Thymus (tissue), 11 donors: ENCODE measurements around the gene PPM1E. TPM values are rescaled to one million over a fixed set of nuclear protein-coding genes. Genes with fewer than 3 reads are reported as not detected.
"Not testable (repeated sequence)": the region's sequence is repeated elsewhere in the genome, so short reads cannot be mapped to it uniquely, and the experiment has no call there.

Experiments
- DNase-seq, 9 donors: peaks; one replicate each; pipeline ENCODE4 v3.0.0-alpha.2; 2013; ENCODE audit warnings: low spot score in 9 of 9, low read depth in 6 of 9, missing footprints in 1 of 9
- H3K27ac ChIP-seq, 2 donors: one replicate each; pipeline ENCODE4 v1.5.1; 2013; ENCODE audit warnings: control low read depth in 1 of 2, low read depth in 1 of 2, low read length in 1 of 2, mild to moderate bottlenecking in 1 of 2, moderate library complexity in 1 of 2
- H3K27me3 ChIP-seq, 2 donors: one replicate each; pipeline ENCODE4 v1.5.1; 2013; ENCODE audit warnings: low read length in 1 of 2; ENCODE audit not compliant: control insufficient read depth in 2 of 2, insufficient read depth in 1 of 2
- H3K36me3 ChIP-seq, 2 donors: one replicate each; pipeline ENCODE4 v1.5.1; 2013; ENCODE audit warnings: low read length in 1 of 2, mild to moderate bottlenecking in 1 of 2, moderate library complexity in 1 of 2; ENCODE audit not compliant: control insufficient read depth in 2 of 2, insufficient read depth in 2 of 2
- H3K4me1 ChIP-seq, 2 donors: one replicate each; pipeline ENCODE4 v1.5.1; 2013; ENCODE audit warnings: low read length in 2 of 2; ENCODE audit not compliant: control insufficient read depth in 2 of 2, insufficient read depth in 2 of 2
- H3K4me3 ChIP-seq, 2 donors: one replicate each; pipeline ENCODE4 v1.5.1; 2013; ENCODE audit warnings: low read length in 2 of 2, control low read depth in 1 of 2, mild to moderate bottlenecking in 1 of 2
- H3K9me3 ChIP-seq, 2 donors: one replicate each; pipeline ENCODE4 v1.5.1; 2013; ENCODE audit warnings: low read length in 1 of 2, mild to moderate bottlenecking in 1 of 2; ENCODE audit not compliant: control insufficient read depth in 2 of 2, insufficient read depth in 1 of 2
- WGBS: extraction: QIAGEN DNeasy Blood & Tissue Kit; methylation state at CpG from one replicate; pipeline ENCODE4 v1.1.7; 2013; 5-methylcytosine and 5-hydroxymethylcytosine counted together
- polyA plus RNA-seq: library from polyadenylated mRNA; stranded (reverse); fragments of 200-250 nt; gene quantifications from one replicate; pipeline ENCODE4 v1.2.3, GENCODE V29; 2013
- total RNA-seq: library from RNA; stranded (reverse); fragments of 120-200 nt; gene quantifications from one replicate; pipeline ENCODE4 v1.2.4, GENCODE V29; 2013
- donor health status: healthy.

PPM1E gene
- total and polyA plus RNA-seq, 2 donors: 0.14 to 0.30 TPM

GRCh38 chr17:58846413-58846812, 90.8 kb downstream of the PPM1E start:
- H3K4me1 ChIP-seq, DNase-seq, H3K27me3 ChIP-seq, H3K27ac ChIP-seq, H3K4me3 ChIP-seq, H3K36me3 ChIP-seq, H3K9me3 ChIP-seq: not testable (repeated sequence)
- 85% methylated on average over 3 of the region's 3 CpGs for WGBS

DNA sequence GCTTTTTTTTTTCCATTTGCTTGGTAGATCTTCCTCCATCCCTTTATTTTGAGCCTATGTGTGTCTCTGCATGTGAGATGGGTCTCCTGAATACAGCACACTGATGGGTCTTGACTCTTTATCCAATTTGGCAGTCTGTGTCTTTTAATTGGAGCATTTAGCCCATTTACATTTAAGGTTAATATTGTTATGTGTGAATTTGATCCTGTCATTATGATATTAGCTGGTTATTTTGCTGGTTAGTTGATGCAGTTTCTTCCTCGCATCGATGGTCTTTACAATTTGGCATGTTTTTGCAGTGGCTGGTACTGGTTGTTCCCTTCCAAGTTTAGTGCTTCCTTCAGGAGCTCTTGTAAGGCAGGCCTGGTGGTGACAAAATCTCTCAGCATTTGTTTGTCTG, 94.5 kb downstream of the PPM1E start:
- 98% methylated on average over 2 of the region's 2 CpGs for WGBS

GRCh38 chr17:58865301-58865700, 109.6 kb downstream of the PPM1E start:
- no peak for DNase-seq
- no peaks in the 10 kb centered on the region for H3K36me3 ChIP-seq
- H3K27me3 ChIP-seq: no peaks in the 10 kb centered on the region
- no peak overlapping the region for H3K4me3 ChIP-seq
- H3K27ac ChIP-seq: no peak overlapping the region
- WGBS: 96% methylated on average over 6 of the region's 6 CpGs
- H3K4me1 ChIP-seq: no peaks in the 10 kb centered on the region
- H3K9me3 ChIP-seq: no peaks in the 10 kb centered on the region

More for the DNA sequence above, 94.5 kb downstream of the PPM1E start:
- not testable (repeated sequence) for H3K4me3 ChIP-seq, H3K9me3 ChIP-seq, H3K4me1 ChIP-seq, H3K27me3 ChIP-seq, H3K27ac ChIP-seq, DNase-seq, H3K36me3 ChIP-seq

- Histone ChIP-seq H3K4me1 (no peaks in the 10 kb centered on the region), H3K4me3 (no peak overlapping the region), H3K9me3 (no peaks in the 10 kb centered on the region), H3K36me3 (no peaks in the 10 kb centered on the region), H3K27ac (no peak overlapping the region), H3K27me3 (no peaks in the 10 kb centered on the region)
- no peak for DNase-seq
- 94% methylated on average over 4 of the region's 4 CpGs for WGBS
These were observed 115.1 kb downstream of the PPM1E start for GRCh38 chr17:58870747-58871146.

DNA sequence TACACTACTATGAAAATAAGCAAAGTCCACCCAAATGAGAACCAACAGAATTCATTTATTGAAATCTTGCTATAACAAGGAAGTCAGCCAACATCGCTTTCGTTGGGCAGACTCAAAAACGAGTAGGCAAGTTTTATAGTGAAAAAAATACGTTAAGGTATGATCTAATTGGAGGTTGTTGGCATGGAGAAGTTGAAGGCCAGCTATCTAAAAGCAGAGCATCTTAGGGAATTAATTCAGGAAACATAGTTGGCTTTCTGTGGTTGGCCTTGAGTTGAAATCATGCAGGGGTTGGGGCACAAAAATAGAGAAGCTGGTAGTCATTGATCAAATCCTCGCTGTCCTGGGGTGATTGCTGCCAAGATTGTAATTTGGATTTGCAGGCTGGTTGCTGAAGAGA, 118.3 kb downstream of the PPM1E start:
- H3K36me3 ChIP-seq: no peaks in the 10 kb centered on the region
- no peak for DNase-seq
- no peaks in the 10 kb centered on the region for H3K4me1 ChIP-seq
- H3K27me3 ChIP-seq: no peaks in the 10 kb centered on the region
- no peak overlapping the region for H3K4me3 ChIP-seq
- no peaks in the 10 kb centered on the region for H3K9me3 ChIP-seq
- H3K27ac ChIP-seq: no peak overlapping the region
- 84% methylated on average over 5 of the region's 5 CpGs for WGBS

- H3K36me3 ChIP-seq: no peaks in the 10 kb centered on the region
- no peak overlapping the region for H3K4me3 ChIP-seq
- no peak overlapping the region for H3K27ac ChIP-seq
- no peaks in the 10 kb centered on the region for H3K4me1 ChIP-seq
- DNase-seq: no peak
- H3K9me3 ChIP-seq: no peaks in the 10 kb centered on the region
- no peaks in the 10 kb centered on the region for H3K27me3 ChIP-seq
These were observed 119.6 kb downstream of the PPM1E start for GRCh38 chr17:58875261-58875660.

- Histone ChIP-seq H3K36me3 (no peaks in the 10 kb centered on the region), H3K9me3 (no peaks in the 10 kb centered on the region), H3K4me1 (no peaks in the 10 kb centered on the region), H3K27ac (no peak overlapping the region), H3K4me3 (no peak overlapping the region), H3K27me3 (no peaks in the 10 kb centered on the region)
- no peak for DNase-seq
- 94% methylated on average over 1 of the region's 1 CpG for WGBS
These were observed 128.5 kb downstream of the PPM1E start for GRCh38 chr17:58884161-58884560.

GRCh38 chr17:58886514-58886913, 130.9 kb downstream of the PPM1E start:
- no peak overlapping the region for H3K4me3 ChIP-seq
- DNase-seq: no peak
- WGBS: 94% methylated on average over 1 of the region's 1 CpG
- H3K9me3 ChIP-seq: no peaks in the 10 kb centered on the region
- H3K27ac ChIP-seq: no peak overlapping the region
- no peaks in the 10 kb centered on the region for H3K36me3 ChIP-seq
- H3K4me1 ChIP-seq: no peaks in the 10 kb centered on the region
- H3K27me3 ChIP-seq: no peaks in the 10 kb centered on the region

- WGBS: 95% methylated on average over 3 of the region's 3 CpGs
- DNase-seq: no peak
- H3K36me3 ChIP-seq: no peaks in the 10 kb centered on the region
- no peaks in the 10 kb centered on the region for H3K27me3 ChIP-seq
- no peak overlapping the region for H3K4me3 ChIP-seq
- H3K27ac ChIP-seq: no peak overlapping the region
- no peaks in the 10 kb centered on the region for H3K9me3 ChIP-seq
- no peaks in the 10 kb centered on the region for H3K4me1 ChIP-seq
These were observed 134.3 kb downstream of the PPM1E start for GRCh38 chr17:58889928-58890327.

- H3K4me1 ChIP-seq: no peaks in the 10 kb centered on the region
- H3K27me3 ChIP-seq: no peaks in the 10 kb centered on the region
- no peak for DNase-seq
- no peaks in the 10 kb centered on the region for H3K9me3 ChIP-seq
- no peaks in the 10 kb centered on the region for H3K36me3 ChIP-seq
- no peak overlapping the region for H3K4me3 ChIP-seq
- H3K27ac ChIP-seq: no peak overlapping the region
- 95% methylated on average over 5 of the region's 5 CpGs for WGBS
These were observed 143.5 kb downstream of the PPM1E start for GRCh38 chr17:58899191-58899590.
